Epithelial cell of proximal tubule (primary cell): ENCODE results near the gene KRT83. TPM values are rescaled to one million over a fixed set of nuclear protein-coding genes. Genes with fewer than 3 reads are reported as not detected.

Source experiments
- DNase-seq: peaks from one replicate; pipeline ENCODE4 v3.0.0-alpha.2; 2011; ENCODE audit warnings: low read depth
- H3K4me3 ChIP-seq: 2 replicates; pipeline ENCODE4 v1.5.1; 2011; ENCODE audit warnings: low read depth, mild to moderate bottlenecking, low read length
- total RNA-seq: library from RNA; depleted of rRNA; stranded (reverse); fragments of >200 nt; gene quantifications from 2 replicates; pipeline ENCODE4 v1.2.3, GENCODE V29; 2015
- TF ChIP-seq, protein P1 (sequence below): conservative IDR thresholded peaks from 2 replicates; pipeline ENCODE4 v1.5.1; 2012; ENCODE audit warnings: low read depth, mild to moderate bottlenecking, low read length

Gene KRT83
- total RNA-seq = not detected in 2 replicates

DNA sequence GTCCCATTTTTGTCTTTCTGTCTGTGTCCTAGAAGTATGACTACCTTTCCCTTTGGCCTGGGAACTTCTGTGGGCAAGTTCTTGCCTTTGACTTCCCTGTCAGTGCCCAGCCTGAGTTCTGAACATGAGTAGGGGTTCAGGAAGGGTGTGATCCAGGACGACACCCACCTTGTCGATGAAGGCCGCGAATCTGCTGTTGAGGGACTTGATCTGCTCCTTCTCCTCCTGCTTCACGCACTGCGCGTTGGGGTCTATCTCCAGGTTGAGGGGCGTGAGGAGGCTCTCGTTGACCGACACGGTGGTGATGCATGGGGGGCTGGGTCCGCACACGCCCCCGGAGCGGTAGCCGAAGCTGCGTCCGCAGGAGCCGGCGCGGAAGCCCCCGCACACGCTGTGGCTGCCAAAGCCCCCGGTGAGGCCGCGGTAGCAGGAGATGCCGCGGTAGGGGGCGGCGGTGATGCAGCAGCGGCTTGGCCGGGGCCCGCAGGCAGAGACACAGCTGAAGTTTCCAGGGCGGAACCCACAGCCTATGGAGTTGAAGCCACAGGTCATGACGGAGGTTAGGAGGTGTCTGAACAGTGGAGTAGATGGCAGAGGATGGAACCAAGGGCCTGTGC, at the start of gene KRT83:
TSS of gene KRT83 (minus strand) at position 615 of the 617 bp plus-strand sequence. CDS start at position 552, 63 bp downstream.
- no peak for DNase-seq
- TF ChIP-seq, protein P1, sequence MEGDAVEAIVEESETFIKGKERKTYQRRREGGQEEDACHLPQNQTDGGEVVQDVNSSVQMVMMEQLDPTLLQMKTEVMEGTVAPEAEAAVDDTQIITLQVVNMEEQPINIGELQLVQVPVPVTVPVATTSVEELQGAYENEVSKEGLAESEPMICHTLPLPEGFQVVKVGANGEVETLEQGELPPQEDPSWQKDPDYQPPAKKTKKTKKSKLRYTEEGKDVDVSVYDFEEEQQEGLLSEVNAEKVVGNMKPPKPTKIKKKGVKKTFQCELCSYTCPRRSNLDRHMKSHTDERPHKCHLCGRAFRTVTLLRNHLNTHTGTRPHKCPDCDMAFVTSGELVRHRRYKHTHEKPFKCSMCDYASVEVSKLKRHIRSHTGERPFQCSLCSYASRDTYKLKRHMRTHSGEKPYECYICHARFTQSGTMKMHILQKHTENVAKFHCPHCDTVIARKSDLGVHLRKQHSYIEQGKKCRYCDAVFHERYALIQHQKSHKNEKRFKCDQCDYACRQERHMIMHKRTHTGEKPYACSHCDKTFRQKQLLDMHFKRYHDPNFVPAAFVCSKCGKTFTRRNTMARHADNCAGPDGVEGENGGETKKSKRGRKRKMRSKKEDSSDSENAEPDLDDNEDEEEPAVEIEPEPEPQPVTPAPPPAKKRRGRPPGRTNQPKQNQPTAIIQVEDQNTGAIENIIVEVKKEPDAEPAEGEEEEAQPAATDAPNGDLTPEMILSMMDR = no peak
- no peak within 1 kb of the TSS for H3K4me3 ChIP-seq

DNA sequence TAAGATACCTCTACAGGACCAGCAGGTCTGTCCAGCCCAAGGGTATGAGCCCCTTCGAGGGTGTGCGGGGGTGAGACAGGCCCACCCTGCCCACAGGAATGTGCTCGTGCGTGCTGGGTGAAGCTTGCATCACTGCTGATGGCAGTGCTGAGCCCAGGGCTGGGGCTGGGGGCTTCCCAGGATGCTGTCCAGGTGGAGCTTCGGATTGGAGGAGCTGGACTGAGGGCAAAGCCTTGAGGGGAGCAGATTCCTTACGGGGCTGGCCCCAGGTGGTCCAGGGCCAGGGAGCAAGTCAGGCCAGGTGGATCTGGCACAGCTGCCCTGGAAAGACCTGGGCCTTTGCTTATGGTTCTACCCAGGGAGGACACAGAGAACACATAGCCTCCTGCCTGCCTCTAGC, 48.6 kb upstream of the KRT83 start:
- H3K4me3 ChIP-seq = no peak overlapping the region
- no peak for DNase-seq
- TF ChIP-seq, protein P1 = no peak

DNA sequence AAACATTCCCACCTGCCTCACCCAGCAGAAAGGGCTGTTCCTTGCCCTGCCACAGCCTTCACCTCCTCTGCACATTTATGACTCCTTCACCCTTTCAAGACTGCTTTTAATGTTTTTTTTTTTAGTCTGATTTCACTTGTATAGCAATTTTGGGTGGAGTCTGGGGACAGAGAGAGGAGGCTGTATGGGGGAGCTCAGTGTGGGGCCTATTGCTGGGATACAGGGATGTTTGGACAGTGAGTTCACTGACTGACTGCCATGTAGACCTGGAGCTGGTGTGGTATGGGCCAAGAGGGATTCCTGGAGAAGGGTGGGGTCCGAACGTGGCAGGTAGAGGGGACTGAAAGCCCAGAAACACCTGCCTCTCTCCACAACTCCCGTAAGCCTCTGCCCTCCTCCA, 48.0 kb upstream of the KRT83 start:
- DNase-seq = no peak
- H3K4me3 ChIP-seq = no peak overlapping the region
- TF ChIP-seq, protein P1 = no peak

DNA sequence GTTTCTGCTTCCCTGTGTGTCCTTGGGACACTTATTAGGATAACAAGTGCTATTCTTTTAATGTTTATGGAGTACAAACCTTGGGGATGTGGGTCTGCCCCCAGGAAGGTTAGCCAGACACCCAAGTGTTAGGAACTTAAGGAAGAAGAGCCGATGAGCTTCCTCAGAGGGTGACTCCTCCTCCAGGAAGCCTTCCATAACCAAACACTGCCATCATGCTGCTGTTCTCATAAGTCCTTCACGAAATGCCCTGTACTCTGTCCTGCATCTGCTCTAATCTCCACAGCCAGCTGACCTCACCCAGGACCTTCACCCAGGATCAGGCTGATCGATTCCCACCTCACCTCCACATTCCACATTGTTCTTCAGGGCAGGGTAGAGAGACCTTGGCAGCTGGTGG, 47.3 kb upstream of the KRT83 start:
- H3K4me3 ChIP-seq = no peak overlapping the region
- DNase-seq = no peak
- TF ChIP-seq, protein P1 = no peak

DNA sequence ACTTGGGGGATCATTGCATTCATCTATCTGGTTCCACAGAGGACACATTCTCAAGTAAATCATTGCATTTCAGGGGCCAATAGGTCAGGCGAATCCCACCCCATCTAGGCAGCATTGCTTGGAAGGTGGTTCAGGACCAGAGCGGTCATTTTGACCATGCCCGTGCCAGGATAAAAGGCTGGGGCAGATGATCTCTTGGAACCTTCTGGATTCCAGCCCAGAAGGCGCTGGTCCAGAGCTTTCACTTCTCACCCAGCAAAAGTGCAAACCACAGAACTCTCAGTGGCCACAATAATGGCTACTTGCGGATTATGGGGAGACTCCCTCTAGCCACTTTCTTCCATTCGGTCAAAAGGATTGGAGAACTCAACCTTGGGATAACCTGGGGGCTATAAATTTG, 46.7 kb upstream of the KRT83 start:
- no peak for DNase-seq
- H3K4me3 ChIP-seq = no peak overlapping the region
- TF ChIP-seq, protein P1 = no peak

DNA sequence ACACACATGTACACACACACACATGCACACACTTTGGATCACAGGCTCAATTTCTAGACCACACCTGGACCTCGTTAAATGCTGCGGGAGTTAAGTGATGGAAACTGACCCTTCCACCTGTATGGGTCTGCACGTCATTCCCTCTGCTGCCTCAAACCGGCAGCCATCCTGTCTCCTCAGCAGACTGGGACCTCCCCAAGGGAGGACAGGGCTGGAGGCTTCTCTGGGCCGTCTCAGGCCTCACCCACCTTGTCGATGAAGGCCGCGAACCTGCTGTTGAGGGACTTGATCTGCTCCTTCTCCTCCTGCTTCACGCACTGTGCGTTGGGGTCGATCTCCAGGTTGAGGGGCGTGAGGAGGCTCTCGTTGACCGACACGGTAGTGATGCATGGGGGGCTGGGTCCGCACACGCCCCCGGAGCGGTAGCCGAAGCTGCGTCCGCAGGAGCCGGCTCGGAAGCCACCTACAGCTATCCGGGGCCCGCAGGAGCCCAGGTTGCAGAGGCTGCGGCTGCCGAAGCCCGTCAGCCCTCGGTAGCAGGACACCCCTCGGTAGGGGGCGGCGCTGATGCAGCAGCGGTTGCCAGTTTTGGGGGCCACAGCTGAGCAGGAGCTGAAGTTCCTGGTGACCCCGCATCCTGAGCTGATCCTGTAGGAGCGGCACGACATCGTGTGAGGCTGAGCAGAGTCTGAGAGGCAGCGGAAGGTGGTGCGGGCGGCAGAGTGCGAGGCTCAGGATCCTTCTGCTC, 45.7 kb upstream of the KRT83 start, which contains the start of gene KRT85:
TSS of gene KRT85 (minus strand) at position 744 of the 748 bp plus-strand sequence. CDS start at position 668, 76 bp downstream.
- TF ChIP-seq, protein P1 = no peak
- no peak for DNase-seq
- H3K4me3 ChIP-seq = no peak within 1 kb of the TSS
